ENCODE results near the gene GTPBP4. TPM values are rescaled to one million over a fixed set of nuclear protein-coding genes. Genes with fewer than 3 reads are reported as not detected.
A peak's percentile ranks its signal among the peaks of the same experiment; 100 is the strongest.

Gene GTPBP4
- total RNA-seq, 1 donor from 2014 or later, result 9.0 TPM

DNA sequence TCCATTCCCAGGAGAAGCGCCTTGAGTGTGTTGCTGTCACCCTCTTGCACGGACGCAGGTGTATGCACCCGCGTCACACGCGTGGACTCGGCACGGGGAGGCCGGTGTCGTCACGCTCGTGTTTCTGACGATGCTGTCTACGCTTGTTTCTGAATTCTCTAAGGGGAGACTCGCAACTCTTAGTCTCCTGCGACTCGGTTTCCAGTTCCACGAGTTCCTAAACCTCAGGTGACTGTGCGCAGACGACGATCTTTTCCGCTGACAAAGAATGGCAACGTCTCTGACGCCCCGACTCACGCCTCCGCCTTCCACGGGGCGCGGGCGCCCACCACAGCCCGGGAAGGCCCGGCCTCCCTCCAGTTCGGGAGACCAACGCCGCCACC, 60.1 kb downstream of the GTPBP4 start:
- Histone ChIP-seq H3K9me3 (no peaks in the 10 kb centered on the region), H3K4me1 (peaks cover 0 to 18% of the 10 kb centered on the region in 2 donors), H3K36me3 (peaks cover 4 to 13% of the 10 kb centered on the region in 2 donors), H3K27ac (peak overlapping the region; percentile 98 to 100), H3K27me3 (no peaks in the 10 kb centered on the region), H3K4me3 (peak overlapping the region; percentile 86 to 87)
- intact Hi-C loops (cut with DNase I), result loop anchor here (1.0 kb wide), 1 partner anchor 8 kb away; the partner anchor contains the start of gene WDR37
- TF ChIP-seq, protein P1, sequence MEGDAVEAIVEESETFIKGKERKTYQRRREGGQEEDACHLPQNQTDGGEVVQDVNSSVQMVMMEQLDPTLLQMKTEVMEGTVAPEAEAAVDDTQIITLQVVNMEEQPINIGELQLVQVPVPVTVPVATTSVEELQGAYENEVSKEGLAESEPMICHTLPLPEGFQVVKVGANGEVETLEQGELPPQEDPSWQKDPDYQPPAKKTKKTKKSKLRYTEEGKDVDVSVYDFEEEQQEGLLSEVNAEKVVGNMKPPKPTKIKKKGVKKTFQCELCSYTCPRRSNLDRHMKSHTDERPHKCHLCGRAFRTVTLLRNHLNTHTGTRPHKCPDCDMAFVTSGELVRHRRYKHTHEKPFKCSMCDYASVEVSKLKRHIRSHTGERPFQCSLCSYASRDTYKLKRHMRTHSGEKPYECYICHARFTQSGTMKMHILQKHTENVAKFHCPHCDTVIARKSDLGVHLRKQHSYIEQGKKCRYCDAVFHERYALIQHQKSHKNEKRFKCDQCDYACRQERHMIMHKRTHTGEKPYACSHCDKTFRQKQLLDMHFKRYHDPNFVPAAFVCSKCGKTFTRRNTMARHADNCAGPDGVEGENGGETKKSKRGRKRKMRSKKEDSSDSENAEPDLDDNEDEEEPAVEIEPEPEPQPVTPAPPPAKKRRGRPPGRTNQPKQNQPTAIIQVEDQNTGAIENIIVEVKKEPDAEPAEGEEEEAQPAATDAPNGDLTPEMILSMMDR (IDR thresholded peaks at IDR 0.05), result no peak
- DNase-seq (ENCODE audit: low spot score in 2 of 2), result peak in 1 of 2 donors; percentile 77

GRCh38 chr10:1048732-1049424, 60.6 kb downstream of the GTPBP4 start, which contains the start of gene IDI1:
TSS of gene IDI1 (minus strand) at chr10:1049119. CDS start at chr10:1049003, 116 bp downstream.
- peak; percentile 91 to 99 for DNase-seq (ENCODE audit: low spot score in 2 of 2)
- no peaks in the 10 kb centered on the region for H3K9me3 ChIP-seq
- peak within 1 kb of the TSS; percentile 86 to 87 for H3K4me3 ChIP-seq
- H3K36me3 ChIP-seq, result peaks cover 3 to 10% of the 10 kb centered on the region in 2 donors
- H3K4me1 ChIP-seq, result peaks cover 0 to 18% of the 10 kb centered on the region in 2 donors
- intact Hi-C loops (cut with DNase I), result loop anchor here (1.0 kb wide), 3 partner anchors 7 to 118 kb away; partner anchors contain the start of genes GTPBP4, LARP4B and WDR37
- peak within 1 kb of the TSS; percentile 98 to 100 for H3K27ac ChIP-seq
- TF ChIP-seq, protein P1 (IDR thresholded peaks at IDR 0.05), result no peak
- no peaks in the 10 kb centered on the region for H3K27me3 ChIP-seq

- intact Hi-C loops (cut with DNase I), result loop anchor here (1.0 kb wide), 2 partner anchors 61 to 118 kb away; partner anchors contain the start of genes GTPBP4 and LARP4B
- Histone ChIP-seq H3K4me3 (peak overlapping the region; percentile 86 to 87), H3K4me1 (peaks cover 0 to 19% of the 10 kb centered on the region in 2 donors), H3K27ac (peak overlapping the region; percentile 98 to 100), H3K27me3 (no peaks in the 10 kb centered on the region), H3K36me3 (peaks cover 3 to 10% of the 10 kb centered on the region in 2 donors), H3K9me3 (no peaks in the 10 kb centered on the region)
- TF ChIP-seq, protein P1 (IDR thresholded peaks at IDR 0.05), result no peak
- no peak for DNase-seq (ENCODE audit: low spot score in 2 of 2)
Measured at GRCh38 chr10:1049425-1049958, 61.3 kb downstream of the GTPBP4 start.

DNA sequence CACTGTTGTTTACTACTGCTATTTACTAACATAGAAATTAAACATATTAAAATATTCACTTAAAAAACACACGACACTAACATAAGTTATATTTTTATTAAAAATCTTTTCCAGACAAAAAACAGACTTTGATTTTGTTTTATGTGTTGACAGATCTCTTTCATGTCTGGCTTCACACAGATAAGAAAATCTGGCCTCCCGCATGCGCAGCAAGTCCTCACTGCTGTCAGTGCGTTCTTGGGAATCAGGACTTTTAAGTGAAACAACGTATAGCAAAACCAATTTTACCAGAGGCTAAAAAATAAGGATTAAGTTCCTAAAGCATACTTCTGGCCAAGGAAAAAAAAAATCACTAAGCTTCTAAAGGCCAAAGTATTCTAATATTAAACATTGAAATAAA, 61.9 kb downstream of the GTPBP4 start:
- DNase-seq (ENCODE audit: low spot score in 2 of 2), result no peak
- Histone ChIP-seq H3K36me3 (peaks cover 3 to 10% of the 10 kb centered on the region in 2 donors), H3K4me3 (peak overlapping the region; percentile 86 to 87), H3K9me3 (no peaks in the 10 kb centered on the region), H3K27me3 (no peaks in the 10 kb centered on the region), H3K27ac (peak overlapping the region; percentile 98 to 100), H3K4me1 (peaks cover 5 to 23% of the 10 kb centered on the region in 2 donors)
- TF ChIP-seq, protein P1 (IDR thresholded peaks at IDR 0.05), result no peak
- intact Hi-C loops (cut with DNase I), result no loop called here

GRCh38 chr10:1050554-1050953, 62.3 kb downstream of the GTPBP4 start:
- Histone ChIP-seq H3K27me3 (no peaks in the 10 kb centered on the region), H3K9me3 (no peaks in the 10 kb centered on the region), H3K4me3 (peak overlapping the region in 1 of 2 donors; percentile 87), H3K36me3 (peaks cover 3 to 10% of the 10 kb centered on the region in 2 donors), H3K4me1 (peaks cover 6 to 27% of the 10 kb centered on the region in 2 donors), H3K27ac (peak overlapping the region in 1 of 2 donors; percentile 98)
- intact Hi-C loops (cut with DNase I), result no loop called here
- no peak for DNase-seq (ENCODE audit: low spot score in 2 of 2)
- TF ChIP-seq, protein P1 (IDR thresholded peaks at IDR 0.05), result no peak

Data from ascending aorta (tissue), 2 donors.